Skeletal muscle cell (primary cell): ENCODE data around the gene RPIA.

Experiments
- DNase-seq: peaks from one replicate; pipeline ENCODE4 v3.0.0-alpha.2; 2010; ENCODE audit warnings: low read depth
- H3K4me3 ChIP-seq: 2 replicates; pipeline ENCODE4 v1.5.1; 2011; ENCODE audit warnings: low read depth, mild to moderate bottlenecking, control low read depth, low read length, moderate library complexity

Gene RPIA

DNA sequence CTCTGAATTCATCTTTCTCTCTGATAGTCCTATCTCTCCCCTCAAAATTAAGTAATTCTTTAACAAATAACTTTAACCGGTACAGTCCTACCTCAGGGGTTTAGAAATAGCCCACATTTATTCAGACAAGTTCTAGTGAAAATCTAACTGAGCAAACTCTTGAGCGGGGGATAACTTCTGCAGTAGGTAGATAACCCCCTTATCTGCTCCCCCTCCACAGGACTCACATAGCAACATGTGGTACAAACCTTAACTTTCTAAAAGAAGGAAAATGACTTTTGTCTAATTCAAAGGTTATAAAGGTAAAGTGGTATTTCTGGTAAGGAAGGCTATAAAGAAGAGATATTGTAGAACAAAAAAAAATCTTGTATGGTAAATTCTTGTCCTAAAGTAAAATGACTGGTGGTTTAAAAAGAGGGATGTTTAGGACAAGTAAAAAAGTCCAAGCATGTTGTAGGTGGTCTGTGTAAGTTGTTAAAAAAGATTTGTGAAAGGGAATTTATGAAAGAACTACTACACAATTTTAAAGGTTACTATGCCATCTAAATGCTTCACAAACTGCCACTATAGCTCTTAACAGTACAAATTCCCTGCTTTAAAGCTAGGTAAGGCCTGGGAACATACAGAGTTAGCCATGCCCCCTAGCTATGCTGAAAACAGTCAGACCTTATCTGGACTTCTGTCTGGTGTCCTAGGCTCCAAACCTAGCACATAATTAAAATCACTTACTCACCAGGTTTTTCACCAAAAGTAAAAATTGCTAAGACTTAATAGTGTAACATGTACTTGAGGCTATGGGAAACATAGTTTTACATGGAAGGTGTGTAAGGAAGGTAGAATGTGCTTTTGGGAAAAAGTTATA is 8.1 kb upstream of the RPIA start:
- DNase-seq, result no peak
- no peak overlapping the region for H3K4me3 ChIP-seq

- no peak overlapping the region for H3K4me3 ChIP-seq
- DNase-seq, result no peak
Measured at GRCh38 chr2:88684519-88684918, 7.0 kb upstream of the RPIA start.

GRCh38 chr2:88686320-88686719 is 5.2 kb upstream of the RPIA start:
- no peak overlapping the region for H3K4me3 ChIP-seq
- DNase-seq, result no peak

GRCh38 chr2:88687384-88687783 is 4.1 kb upstream of the RPIA start:
- no peak overlapping the region for H3K4me3 ChIP-seq
- DNase-seq, result no peak

DNA sequence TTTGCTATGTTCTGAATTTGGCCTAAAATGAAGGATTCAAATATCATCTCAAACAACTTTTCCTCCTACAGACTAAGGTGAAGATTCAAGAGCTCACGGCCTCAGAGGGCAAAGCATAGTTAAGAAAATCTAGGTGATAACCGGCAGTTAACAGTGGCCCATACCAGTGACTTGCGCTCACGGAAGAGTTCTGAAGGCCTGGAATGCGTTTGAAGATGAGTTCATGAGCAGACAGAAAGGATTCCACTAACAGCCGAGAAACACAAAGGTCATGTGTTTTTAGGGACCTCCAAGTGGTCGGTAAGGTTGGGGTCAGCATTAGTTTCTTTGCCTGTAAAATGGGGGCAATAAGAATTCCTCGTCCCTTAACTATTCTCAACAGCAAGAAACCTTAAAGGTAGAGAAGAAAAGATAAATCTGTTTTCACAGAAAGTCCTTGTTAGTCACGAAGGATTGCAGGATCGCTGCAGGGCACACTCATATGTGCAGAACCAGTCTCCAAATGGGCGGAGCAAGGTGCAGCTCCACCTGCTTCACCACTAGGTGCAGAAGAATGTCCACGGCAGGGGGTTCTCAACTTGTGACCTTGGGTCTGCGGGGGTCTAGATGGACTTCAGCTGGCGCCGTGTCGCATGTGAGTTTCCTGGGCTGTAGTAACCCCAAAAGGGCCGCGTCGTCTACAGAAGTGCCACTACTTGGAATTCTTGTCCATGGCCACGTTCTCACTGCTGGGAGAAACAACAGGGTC is 708 bp upstream of the RPIA start:
- peak overlapping the region; percentile 78 for H3K4me3 ChIP-seq
- no peak for DNase-seq

- peak overlapping the region; percentile 78 for H3K4me3 ChIP-seq
- no peak for DNase-seq
Measured at GRCh38 chr2:88692187-88692586, 714 bp downstream of the RPIA start.

DNA sequence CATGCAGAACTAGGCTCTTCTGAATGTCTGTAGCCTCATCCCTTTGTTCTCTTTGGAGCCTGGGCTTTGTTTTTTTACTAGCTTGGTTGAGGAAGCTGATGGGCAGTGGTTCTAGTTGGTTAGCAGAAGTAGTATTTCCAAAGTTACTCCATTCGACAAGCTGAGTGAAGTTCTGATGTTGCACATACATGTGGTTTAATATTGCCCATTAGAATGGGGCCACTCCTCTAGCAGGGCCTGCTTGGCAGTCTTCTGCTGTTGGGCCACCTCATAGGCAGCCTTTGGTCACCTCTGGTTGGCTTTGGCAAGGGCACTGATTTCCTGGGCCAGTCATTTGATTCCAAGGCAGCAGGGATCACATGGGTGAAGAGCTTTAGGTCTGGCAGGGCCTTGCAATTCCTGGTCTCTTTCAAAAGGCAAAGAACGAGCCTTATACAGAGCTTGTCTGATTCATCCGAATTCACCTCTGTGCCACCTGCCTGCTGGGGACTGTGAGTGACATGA is 2.5 kb downstream of the RPIA start:
- no peak for DNase-seq
- no peak overlapping the region for H3K4me3 ChIP-seq

GRCh38 chr2:88696611-88697010 is 5.1 kb downstream of the RPIA start:
- no peak for DNase-seq
- no peak overlapping the region for H3K4me3 ChIP-seq

GRCh38 chr2:88697370-88698026 is 6.0 kb downstream of the RPIA start:
- no peak for DNase-seq
- no peak overlapping the region for H3K4me3 ChIP-seq

DNA sequence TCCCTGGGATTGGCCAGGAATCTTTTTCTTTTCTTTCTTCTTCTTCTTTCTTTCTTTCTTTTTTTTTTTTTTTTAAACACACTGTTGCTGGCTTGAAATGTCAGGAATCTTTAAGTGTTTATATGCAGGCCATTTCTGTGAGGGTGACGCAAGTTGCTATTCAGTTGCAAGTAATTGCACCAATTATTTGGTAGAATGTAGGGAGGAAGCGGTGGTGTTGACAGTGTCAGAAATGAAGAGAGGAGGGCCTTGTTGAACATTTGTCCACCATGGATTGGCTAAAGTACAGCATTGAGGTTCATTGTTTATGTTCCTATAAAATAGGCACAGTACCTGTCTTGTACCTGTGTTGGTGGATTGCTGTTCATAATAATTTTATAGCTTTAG is 6.5 kb downstream of the RPIA start:
- no peak for DNase-seq
- H3K4me3 ChIP-seq, result no peak overlapping the region

DNA sequence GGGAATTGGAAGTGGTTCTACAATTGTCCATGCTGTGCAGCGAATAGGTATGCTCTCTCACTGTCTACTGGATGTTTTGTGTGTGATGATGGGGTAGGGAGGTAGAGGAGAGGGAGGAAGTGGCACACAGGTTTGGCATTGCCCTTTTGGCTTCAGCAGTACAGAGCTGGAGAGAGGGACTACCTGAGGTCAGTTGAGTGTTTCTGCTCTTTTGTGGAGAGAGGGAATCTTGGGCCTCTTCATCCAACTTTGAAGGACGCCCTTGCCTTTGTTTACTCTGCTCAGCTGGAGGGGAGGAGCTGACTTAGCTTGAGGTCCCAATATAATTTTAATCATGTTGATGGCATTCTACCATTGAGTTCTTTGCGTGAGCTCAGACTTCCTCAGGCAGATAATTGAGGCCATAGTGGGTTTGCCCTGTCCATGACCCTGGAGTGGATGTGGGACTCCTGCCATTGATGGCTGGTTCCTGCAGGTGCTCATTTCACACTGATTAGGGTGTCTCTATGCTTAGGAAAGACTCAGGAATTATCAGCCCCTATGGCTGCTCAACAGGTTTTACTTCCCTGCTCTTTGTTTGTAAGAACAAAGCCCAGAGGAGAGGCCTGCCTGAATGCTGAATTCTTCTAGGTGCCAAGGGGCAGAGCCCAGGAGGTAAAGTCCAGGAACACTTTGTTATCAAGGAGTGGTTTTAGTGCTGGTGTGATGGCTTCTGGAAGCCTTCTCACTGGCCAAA is 7.2 kb downstream of the RPIA start:
- DNase-seq, result no peak
- no peak overlapping the region for H3K4me3 ChIP-seq

GRCh38 chr2:88707003-88707402 is 15.5 kb downstream of the RPIA start:
- H3K4me3 ChIP-seq, result no peak overlapping the region
- no peak for DNase-seq

GRCh38 chr2:88709181-88709631 is 17.7 kb downstream of the RPIA start:
- DNase-seq, result peak; percentile 31
- no peak overlapping the region for H3K4me3 ChIP-seq

- no peak for DNase-seq
- no peak overlapping the region for H3K4me3 ChIP-seq
Measured at GRCh38 chr2:88711289-88711688, 19.8 kb downstream of the RPIA start.

DNA sequence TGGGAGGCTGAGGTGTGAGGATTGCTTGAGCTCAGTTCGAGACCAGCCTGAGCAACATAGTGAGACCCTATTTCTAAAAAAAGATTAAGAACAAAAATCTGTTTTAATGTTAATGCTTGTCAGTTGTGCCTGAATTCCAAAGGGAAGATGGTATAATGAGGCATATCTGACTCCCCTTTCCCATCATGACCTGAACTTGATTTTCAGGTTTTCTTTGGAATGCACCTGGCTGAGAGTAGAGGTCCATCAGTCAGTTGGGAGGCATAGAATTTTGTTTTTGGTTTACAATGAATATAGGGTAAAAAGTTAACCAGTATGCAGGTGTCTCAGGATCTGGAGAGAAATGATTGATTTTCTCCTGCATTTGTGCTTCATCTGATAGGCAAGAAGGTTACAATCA is 20.4 kb downstream of the RPIA start:
- DNase-seq, result no peak
- H3K4me3 ChIP-seq, result no peak overlapping the region

GRCh38 chr2:88713408-88713807 is 21.9 kb downstream of the RPIA start:
- H3K4me3 ChIP-seq, result no peak overlapping the region
- DNase-seq, result no peak

- no peak overlapping the region for H3K4me3 ChIP-seq
- DNase-seq, result no peak
Measured at GRCh38 chr2:88714667-88715066, 23.2 kb downstream of the RPIA start.

- DNase-seq, result no peak
Measured at GRCh38 chr2:88720399-88720798, 28.9 kb downstream of the RPIA start.

DNA sequence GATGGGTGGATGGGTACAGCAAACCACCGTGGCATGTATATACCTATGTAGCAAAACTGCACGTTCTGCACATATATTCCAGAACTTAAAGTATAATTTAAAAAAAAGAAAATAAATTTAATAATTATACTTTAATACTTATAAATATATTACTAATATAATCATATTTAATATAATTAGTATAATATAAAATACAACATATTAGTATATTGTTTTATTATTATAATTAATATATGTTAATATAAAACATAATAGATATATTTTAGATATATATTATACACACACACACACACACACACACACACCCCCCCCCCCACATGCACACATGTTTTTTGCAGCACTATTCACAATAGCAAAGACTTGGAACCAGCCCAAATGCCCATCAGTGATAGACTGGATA is 29.8 kb downstream of the RPIA start:
- no peak overlapping the region for H3K4me3 ChIP-seq
- DNase-seq, result no peak

More at GRCh38 chr2:88720399-88720798, 28.9 kb downstream of the RPIA start:
- no peak overlapping the region for H3K4me3 ChIP-seq
